Measurements from ENCODE around the gene CLEC2L.
"Not testable (repeated sequence)": the region's sequence is repeated elsewhere in the genome, so short reads cannot be mapped to it uniquely, and the experiment has no call there.

CLEC2L gene

GRCh38 chr7:139523968-139524815, 707 bp downstream of the CLEC2L start:
- no peak for DNase-seq

GRCh38 chr7:139525239-139525638, 1.8 kb downstream of the CLEC2L start:
- DNase-seq, result no peak

GRCh38 chr7:139525750-139526149, 2.3 kb downstream of the CLEC2L start:
- DNase-seq, result no peak

- no peak for DNase-seq
Measured at GRCh38 chr7:139526578-139527544, 3.4 kb downstream of the CLEC2L start.

GRCh38 chr7:139531094-139531493, 7.6 kb downstream of the CLEC2L start:
- no peak for DNase-seq

GRCh38 chr7:139532636-139533155, 9.2 kb downstream of the CLEC2L start:
- DNase-seq, result no peak

- no peak for DNase-seq
Measured at GRCh38 chr7:139534096-139534495, 10.6 kb downstream of the CLEC2L start.

GRCh38 chr7:139534966-139535651, 11.6 kb downstream of the CLEC2L start:
- DNase-seq, result no peak

- DNase-seq, result no peak
Measured at GRCh38 chr7:139536152-139536551, 12.7 kb downstream of the CLEC2L start.

- no peak for DNase-seq
Measured at GRCh38 chr7:139538881-139539635, 15.6 kb downstream of the CLEC2L start.

- no peak for DNase-seq
Measured at GRCh38 chr7:139540203-139540602, 16.7 kb downstream of the CLEC2L start.

GRCh38 chr7:139541600-139542307, 18.3 kb downstream of the CLEC2L start:
- no peak for DNase-seq

- DNase-seq, result no peak
Measured at GRCh38 chr7:139542308-139543151, 19.0 kb downstream of the CLEC2L start.

- no peak for DNase-seq
Measured at GRCh38 chr7:139543801-139544603, 20.5 kb downstream of the CLEC2L start.

GRCh38 chr7:139544645-139545044, 21.2 kb downstream of the CLEC2L start:
- DNase-seq, result no peak

- DNase-seq, result no peak
Measured at GRCh38 chr7:139548302-139549028, 25.0 kb downstream of the CLEC2L start.

- DNase-seq, result not testable (repeated sequence)
Measured at GRCh38 chr7:139553991-139554700, 30.7 kb downstream of the CLEC2L start.

Measured in NCI-H2107 (cell line).